Measurements from ENCODE around the gene TRPM2.

Gene TRPM2

DNA sequence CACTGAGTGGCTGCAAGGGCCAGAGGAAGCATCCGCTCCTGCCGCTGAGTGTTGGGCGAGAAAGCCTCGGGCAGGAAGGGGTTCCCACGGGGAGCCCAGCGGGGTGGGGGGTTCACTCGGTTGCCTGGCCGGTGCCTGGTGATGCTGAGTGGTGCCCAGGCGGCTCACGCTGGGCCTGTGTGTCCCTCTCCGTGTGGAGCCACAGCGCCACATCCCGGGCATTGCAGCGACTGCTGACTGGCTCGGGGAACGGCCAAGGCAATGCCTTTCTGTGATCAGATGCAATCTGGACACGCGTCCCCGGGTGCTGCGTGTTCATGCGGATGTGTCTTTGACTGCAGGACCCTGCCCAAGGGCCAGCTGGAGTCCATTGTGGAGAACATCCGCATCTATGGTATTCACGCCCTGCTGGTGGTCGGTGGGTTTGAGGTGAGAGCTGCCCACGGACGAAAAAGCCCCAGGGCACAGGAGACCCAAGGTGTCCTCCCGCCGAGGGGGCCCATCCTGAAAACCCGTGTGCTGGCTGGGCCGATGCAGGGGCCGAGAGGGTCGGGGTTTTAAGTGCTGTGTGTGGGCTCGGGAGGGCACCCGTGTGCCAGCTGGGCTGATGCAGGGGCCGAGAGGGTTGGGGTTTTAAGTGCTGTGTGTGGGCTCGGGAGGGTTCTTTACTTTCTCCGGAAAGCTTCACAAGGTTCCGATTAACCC lies 30.6 kb upstream of the TRPM2 start:
- DNase-seq (ENCODE audit: low read depth in 2 of 2) = no peak

DNA sequence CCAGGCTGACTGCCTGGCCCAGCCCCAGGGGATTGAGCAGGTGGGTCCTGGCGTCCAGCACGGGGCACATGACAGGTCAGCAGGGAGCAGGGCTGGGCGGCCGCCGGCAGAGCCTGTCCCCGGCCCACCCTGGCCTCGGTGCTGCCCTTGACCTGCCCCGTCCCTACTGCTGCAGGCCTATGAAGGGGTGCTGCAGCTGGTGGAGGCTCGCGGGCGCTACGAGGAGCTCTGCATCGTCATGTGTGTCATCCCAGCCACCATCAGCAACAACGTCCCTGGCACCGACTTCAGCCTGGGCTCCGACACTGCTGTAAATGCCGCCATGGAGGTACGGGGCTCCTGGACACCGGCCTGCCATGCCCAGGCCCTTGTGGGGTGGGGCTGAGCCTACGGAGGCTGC lies 29.8 kb upstream of the TRPM2 start:
- no peak for DNase-seq (ENCODE audit: low read depth in 2 of 2)

DNA sequence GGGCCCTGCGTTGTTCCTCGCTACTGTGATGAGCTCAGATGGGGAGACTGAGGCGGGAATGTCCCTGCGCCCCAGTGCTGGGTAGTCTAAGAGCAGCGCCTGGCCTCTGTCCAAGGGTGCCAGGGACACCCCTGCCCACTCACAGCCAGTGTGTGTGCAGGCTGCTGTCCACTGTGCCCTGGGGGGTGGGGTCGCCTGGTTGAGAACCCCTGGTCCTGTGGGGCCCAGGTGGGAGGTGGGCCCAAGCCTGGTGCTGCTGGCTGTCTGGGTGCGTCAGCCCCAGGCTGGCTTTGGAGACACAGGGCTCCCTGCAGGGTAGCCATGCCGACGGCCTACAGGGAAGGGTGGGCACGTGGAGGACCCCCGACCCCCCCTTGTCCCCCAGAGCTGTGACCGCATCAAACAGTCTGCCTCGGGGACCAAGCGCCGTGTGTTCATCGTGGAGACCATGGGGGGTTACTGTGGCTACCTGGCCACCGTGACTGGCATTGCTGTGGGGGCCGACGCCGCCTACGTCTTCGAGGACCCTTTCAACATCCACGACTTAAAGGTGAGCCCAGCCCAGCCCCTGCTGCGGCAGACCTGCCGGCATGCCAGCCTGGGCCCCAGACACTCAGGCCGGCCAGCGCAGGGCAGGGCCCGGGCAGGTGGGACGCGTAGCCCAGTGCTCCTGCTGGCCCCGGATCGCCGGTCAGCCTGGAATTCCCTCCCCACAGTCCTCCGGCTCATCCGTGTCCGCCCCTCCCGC lies 29.1 kb upstream of the TRPM2 start:
- no peak for DNase-seq (ENCODE audit: low read depth in 2 of 2)

DNA sequence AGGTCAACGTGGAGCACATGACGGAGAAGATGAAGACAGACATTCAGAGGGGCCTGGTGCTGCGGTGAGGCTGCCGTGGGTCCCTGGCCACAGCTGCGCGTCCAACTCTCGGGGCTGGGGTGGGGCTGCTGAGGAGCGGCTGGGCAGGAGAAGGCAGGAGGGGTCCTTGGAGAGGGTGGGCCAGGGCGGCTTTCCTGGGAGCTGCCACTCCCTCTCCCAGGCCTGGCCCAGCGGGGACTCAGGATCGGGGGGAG lies 28.6 kb upstream of the TRPM2 start:
- DNase-seq (ENCODE audit: low read depth in 2 of 2) = no peak

DNA sequence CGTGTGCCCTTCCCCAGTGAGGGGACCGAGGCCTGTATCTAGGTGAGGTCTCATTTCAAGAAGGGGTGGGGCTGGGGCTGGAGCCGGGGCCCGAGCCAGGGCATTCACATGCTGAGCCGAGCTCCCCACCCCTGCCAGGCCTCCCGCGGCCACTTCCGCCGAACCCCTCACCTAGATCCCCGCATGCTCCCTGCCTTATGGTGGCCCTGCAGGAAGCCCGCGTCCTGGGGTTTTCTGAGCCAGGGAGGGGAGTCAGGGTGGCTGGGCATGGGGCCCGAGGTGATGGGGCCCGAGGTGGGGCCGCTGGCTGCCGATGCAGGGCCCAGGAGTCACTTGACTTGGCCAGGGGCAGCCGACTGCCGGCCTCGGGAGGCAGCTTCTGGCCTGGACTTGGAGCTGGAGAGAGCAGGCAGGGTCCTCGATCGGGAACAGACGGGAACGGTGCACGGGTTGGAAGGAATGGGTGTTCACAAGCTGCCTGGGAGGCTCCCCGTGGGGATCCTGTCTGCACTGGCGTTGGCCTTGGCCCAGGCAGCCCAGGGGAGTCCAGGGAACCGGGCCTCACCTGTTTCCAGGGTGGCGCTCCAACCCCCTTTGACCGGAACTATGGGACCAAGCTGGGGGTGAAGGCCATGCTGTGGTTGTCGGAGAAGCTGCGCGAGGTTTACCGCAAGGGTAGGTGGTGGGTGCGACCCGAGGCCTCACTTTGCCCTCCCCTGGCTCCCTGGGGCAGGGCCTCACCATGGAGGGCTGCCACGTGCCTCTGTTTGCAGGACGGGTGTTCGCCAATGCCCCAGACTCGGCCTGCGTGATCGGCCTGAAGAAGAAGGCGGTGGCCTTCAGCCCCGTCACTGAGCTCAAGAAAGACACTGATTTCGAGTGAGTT lies 27.8 kb upstream of the TRPM2 start:
- DNase-seq (ENCODE audit: low read depth in 2 of 2) = no peak

DNA sequence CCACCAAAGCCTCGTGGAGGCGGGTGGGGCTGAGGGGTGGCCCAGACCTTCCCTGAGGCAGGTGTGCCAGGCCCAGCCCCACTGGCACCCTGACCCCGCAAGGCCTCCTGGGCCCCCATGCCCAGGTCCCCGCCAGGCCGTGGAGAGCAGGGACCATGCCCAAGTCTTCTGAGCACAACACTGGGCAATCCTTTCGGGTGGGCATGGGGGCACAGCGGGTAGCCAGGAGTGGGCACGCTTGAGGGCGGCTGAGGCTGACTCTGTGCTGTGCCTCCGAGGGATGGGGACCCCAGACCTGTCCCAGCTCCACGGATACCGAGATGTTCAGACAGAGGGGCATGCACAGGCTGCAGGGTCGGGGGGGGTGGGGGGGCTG lies 27.2 kb upstream of the TRPM2 start:
- no peak for DNase-seq (ENCODE audit: low read depth in 2 of 2)

DNA sequence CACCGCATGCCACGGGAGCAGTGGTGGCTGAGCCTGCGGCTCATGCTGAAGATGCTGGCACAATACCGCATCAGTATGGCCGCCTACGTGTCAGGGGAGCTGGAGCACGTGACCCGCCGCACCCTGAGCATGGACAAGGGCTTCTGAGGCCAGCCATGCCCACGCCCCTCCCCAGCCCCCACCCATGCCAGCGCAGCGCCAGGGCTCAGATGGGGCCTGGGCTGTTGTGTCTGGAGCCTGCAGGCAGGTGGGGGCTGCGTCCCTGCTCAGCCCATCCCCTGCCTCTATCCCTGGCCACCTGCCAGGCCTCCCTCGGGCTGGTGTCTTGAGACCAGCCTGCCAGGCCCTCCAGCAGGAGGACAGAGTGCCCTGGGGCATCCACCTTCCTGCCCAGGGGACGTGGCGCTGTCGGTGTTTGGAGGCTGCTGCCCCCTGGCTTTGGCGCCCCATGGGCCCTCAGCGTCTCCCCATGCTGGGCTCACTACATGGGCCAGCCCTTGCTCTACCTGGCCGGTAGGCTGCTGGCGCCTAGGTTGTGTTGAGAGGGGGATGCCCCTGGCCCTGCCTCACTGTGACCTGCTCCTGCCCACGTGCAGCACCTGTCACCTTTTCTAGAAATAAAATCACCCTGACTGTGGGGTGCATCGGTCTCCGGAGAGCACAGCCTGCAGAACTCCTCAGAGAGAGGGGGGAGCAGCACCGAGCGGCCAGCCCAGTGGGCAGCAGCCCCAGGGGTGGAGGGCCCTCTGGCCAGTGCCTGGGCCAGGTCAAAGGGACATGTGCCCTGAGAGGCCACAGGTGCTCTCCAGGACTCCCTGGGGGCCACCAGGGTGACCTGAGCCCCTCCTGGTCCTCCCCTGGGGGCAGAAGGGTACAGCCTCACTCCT lies 26.5 kb upstream of the TRPM2 start:
- DNase-seq (ENCODE audit: low read depth in 2 of 2) = no peak

DNA sequence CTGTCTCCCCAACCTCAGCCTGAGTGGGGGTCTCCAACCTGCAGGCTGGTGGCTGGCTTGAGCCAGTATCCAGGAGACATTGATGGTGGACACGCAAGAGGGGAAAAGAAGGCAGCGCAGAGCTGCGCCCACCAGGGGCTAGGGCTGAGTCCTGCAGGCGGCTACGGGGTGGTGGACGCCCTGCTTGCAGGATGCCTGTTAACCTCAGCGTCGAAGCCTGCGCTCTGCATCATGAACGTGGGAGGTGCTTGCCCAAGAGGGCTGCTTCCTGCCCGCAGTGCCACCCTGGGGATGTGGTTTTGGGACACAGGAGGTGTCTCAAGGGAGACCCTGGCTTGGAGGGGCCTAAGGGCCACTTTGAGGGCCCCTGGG lies 25.8 kb upstream of the TRPM2 start:
- no peak for DNase-seq (ENCODE audit: low read depth in 2 of 2)

DNA sequence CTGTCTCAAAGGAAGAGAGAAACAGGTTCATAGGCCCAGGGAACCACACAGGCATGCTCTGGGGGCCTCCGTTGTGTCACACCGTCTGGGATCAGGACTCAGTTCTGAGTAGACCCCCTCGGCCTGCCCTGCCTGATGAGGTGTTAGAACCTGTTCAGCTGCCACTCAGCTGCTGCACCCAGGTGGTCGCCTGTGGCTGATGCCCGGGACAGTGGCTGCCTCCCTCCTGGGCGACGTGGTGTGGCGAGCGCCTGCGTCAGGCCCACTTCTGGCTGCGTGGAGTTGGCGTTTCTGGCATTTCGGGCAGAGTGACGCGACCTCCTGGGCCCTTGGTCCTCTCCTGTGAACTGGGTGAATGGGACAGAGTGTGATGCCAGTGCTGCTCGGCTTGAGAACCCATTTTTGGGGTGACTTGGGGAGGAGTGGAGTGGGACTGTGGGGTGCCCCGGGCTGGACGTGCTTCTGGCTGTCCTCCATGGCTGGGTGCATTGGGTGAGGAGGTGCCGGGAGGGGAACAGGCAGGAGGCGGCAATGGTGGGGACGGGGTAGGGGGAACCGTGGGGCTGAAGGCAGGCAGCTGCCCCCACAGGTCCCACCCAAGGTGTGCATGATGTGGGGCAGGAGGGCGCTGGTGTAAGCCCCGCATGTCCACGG lies 25.1 kb upstream of the TRPM2 start:
- DNase-seq (ENCODE audit: low read depth in 2 of 2) = no peak

DNA sequence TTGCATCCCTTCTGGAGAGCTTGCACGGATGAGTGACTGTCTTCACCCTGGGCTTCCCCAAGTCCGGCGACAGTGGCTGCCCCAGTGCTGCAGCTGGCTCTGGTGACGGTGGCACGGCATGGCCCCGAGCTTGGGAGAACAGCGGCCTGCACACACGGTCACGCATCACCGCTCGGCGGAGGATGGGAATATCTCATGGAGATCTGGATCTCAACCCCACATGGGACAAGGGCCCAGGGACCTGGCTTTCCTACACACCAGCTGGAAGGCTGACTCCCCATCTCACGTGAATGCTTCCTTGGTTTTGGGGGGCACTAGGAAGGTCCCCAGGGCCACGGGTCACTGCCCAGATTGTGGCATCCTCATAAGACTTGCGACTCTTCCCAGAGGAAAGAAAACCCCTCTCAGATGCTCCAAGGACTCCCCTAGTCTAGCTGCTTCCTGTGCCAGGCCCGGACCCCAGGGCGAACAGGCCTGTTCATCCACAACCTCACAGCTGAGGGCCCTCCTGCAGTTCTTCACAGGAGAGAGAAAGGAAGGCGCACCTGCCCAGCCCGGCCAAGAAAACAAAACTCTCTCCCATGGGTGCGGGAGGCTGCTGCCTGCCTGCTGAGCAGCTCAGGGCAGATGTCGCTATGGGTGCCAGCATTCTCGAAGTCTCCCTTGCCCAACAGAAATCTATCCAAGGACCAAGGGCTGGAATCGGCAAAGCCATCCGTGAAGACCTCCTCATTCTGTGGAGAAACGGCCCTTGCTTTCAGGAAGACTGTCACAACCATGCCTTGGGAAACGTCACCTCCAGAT lies 24.1 kb upstream of the TRPM2 start:
- DNase-seq (ENCODE audit: low read depth in 2 of 2) = no peak

DNA sequence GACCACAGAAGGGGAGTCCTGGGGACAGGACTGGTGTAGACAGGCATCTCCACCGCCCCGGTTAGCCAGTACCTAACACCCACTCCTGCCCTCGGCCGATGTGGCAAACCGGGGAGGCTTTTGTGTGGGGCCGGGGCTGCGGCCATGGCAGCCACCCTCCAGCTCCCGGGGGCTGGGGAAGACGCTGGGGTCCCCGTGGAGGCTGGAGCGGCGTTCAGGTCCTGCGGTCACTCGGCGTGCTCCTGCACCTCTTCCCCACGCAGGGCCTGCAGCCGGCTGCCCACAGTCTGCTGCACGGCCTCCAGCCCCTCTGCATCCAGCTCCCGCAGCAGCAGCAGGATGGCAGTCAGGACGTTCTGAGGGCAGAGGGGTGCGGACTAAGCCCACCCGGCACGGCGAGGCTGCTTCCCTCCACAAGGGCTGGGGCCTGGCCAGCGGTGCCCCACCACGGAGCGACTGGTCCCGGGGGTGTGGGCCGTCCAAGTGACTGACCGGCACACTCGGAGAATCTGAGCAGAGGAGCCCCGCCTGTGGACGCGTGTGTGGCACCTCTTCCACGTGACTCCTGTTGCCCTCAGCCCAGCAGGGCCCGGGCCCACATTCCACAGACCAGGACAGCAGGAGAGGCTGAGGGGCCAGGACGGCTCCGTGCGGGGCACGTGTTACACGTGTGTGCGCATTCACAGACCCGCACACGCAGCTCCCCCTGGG lies 23.3 kb upstream of the TRPM2 start:
- DNase-seq (ENCODE audit: low read depth in 2 of 2) = no peak

DNA sequence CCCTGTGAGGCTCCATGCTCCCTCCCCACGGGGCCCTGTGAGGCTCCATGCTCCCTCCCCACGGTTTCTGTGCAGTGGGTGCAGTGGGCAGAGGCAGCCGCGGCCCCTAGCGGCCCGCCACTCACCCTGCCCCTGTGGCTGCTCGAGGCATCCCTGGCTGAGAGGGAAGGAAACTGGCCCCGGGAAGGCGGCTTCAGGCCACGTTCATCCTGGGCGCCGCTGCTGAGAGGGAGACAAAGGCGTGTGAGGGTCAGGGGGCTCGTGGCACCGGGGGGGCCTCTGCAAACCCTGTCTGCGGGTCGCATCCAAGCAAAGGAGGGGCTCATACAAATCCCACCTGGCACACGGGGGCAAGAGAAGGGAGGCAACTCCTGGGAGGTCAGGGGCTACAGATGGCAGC lies 22.7 kb upstream of the TRPM2 start:
- no peak for DNase-seq (ENCODE audit: low read depth in 2 of 2)

DNA sequence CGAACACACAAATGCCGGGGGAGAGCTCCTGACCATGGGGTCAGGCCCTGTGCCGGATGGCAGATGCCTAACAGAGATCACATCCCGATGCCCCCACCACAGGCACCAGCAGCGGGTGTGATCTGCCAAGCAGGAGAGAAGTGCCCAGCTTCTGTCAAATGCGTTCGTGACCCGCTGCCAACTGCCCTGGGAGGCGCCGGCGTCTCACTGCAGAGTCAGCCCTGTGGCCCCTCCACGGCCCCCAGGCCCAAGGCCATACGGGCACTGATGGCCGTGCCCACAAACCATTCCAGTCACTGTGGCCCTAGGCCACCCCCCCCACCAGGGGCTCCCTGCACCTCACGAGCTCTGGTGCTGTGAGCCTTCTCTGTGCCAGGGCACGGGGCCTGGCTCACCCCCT lies 22.2 kb upstream of the TRPM2 start:
- no peak for DNase-seq (ENCODE audit: low read depth in 2 of 2)

DNA sequence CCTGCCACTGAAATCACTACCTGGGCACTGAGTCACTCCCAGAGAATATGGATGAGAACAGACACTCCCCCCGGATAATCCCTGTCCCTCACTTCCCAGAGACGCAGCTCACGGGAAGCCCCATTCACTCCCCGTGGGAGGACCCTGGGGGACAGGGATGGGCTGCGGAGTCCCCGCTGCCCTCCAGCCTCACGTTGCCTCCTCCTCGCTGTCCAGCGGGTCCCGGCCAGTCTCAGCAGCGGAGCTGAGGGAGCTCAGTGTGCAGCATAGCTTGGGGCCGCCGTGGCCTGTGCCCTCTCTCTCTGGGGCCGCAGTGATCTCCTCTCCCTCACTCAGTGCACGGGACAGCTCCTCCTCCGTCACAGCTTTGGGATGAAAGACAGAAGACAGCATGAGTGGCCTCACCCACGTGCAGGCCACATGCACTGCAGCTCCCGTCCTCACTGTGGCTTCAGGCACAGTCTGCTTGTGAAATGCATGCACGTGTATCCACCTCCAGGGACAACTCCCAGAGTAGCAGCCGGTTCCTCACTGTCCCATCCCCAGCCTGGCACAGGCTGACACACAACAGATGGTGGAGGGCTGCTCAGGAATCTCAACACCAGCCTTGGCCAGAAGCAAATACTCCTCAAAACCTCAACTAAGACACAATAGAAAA lies 21.6 kb upstream of the TRPM2 start:
- DNase-seq (ENCODE audit: low read depth in 2 of 2) = no peak

DNA sequence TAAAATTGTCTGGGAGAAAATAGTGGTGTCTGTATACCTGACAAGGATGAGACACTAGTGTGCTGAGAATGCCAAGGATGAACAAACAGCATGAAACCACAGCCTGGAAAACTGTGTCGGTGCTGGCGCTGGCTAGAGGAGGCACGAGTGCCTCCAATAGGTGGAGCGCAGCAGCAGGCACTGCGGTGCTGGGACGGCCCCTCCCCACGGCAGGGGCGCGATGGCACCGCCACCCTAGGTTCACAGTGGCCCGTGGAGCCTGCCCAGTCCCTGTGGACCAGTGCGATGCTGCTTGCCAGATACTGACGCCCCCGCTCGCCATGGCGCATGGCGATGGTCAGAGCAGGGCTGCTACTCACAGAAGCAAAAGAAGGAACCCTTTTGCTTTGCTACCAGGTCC lies 21.0 kb upstream of the TRPM2 start:
- no peak for DNase-seq (ENCODE audit: low read depth in 2 of 2)

DNA sequence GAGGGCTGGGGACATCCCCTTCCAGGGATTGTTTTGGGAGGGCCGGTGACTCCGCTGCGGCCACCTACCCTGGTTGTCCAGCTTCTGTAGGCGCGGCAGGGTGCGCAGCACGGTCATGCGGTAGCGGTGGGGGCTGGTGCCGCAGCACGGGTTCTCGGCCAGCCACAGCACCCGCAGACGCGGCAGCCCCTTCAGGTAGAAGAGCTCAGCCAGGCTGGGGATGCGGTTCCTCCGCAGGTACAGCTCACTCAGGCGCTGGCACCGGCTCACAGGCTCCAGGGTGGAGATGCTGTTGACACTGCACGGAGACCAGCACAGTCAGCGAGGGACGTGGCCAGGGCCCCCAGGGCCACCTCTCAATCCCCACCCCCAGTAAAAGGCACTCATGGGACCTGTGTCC lies 20.5 kb upstream of the TRPM2 start:
- DNase-seq (ENCODE audit: low read depth in 2 of 2) = no peak

DNA sequence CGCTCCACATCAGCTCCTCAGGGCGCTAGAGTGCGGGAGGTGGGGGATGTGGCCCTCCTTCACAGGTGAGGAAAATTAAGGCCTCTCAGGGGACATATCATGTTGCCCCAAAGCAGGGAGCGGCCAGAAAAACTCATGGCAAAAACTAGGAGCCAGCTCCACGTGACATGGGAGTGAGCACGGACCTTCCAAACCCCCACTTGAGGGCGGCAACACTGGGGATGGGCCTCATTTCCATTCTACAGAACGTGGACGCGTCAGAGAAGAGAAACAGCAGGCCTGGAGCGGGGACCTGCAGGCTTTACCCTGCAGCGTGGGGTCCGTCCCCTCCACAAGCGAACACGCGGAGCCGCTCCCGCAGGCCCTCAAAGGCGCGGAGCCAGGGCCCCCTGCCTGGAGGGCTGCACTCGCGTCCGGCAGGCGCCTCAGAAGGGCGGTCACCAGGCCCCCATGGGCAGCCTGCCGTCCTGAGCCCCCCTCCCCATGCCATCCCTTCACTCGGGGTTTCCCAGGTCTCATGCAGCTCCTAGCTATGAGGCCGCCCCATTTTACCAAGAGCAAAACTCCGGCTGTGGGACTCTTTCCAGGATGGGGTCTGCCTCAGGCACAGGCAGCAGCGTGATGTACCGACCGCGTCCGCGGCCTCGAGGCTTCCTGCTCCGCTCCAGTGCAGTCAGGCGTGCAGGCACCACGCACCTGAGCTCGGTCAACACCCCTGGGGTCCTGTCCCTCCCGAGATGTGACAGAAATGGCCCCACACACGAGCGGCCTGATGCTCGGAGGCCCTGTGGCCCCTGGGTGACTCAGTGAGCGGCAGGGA lies 19.7 kb upstream of the TRPM2 start:
- no peak for DNase-seq (ENCODE audit: low read depth in 2 of 2)

DNA sequence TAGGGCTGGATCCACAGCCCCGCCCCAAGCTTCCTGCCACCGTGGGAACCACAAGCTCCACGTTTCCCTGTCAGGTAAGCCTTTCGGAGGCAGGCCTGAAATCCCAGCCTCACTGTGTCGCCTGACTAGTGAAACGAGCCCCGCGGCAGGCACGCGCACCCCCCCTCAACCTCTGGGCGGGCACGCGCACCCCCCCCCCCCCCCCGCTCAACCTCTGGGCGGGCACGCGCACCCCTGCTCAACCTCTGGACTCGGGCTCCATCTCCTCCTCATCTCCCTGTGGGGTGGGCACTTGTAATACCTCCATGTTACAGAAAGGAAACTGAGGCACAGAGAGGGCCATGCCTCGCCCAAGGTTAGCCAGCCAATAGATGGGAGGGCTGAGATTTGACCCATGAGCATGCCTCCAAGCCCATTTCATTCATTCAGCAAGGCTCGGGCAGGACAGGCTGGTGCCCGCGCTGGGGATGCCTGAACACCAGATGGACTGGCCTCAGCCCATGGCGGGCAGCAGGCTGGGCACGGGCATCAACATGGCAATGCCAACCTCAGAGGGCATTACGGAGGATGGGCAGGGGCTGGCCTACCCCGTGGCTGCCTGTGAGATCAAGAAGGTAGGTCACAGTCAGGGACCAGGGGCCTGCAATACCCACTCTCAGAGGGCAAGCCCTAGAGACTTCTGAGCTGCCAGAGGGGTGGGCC lies 18.9 kb upstream of the TRPM2 start:
- DNase-seq (ENCODE audit: low read depth in 2 of 2) = no peak

All from stimulated activated CD8-positive, alpha-beta memory T cell treated with anti-CD3 and anti-CD28 coated beads, Interleukin-7, amount 100 ng/mL, for 4 hours (primary cell).